IgD-negative memory B cell (primary cell): ENCODE measurements around the gene MAGI3. TPM values are rescaled to one million over a fixed set of nuclear protein-coding genes. Genes with fewer than 3 reads are reported as not detected.
A peak's percentile ranks its signal among the peaks of the same experiment; 100 is the strongest.

Experiments used
- H3K27ac Mint-ChIP-seq, 3 donors: one replicate each; pipeline ENCODE4 v1.8.0; 2020 to 2022; ENCODE audit warnings: mild to moderate bottlenecking in 3 of 3, mixed read lengths in 3 of 3, moderate library complexity in 1 of 3
- H3K27me3 Mint-ChIP-seq: one replicate; pipeline ENCODE4 v1.8.0; 2021; ENCODE audit warnings: mixed read lengths
- H3K36me3 Mint-ChIP-seq: one replicate; pipeline ENCODE4 v1.8.0; 2020; ENCODE audit warnings: mild to moderate bottlenecking, mixed read lengths
- H3K4me1 Mint-ChIP-seq, 3 donors: one replicate each; pipeline ENCODE4 v1.8.0; 2020 to 2022; ENCODE audit warnings: mixed read lengths in 3 of 3, mild to moderate bottlenecking in 1 of 3
- H3K4me3 Mint-ChIP-seq, 4 donors: one replicate each; pipeline ENCODE4 v1.8.0; 2020 to 2022; ENCODE audit warnings: mild to moderate bottlenecking in 4 of 4, mixed read lengths in 4 of 4, moderate library complexity in 3 of 4
- H3K9me3 Mint-ChIP-seq, 3 donors: one replicate each; pipeline ENCODE4 v1.8.0; 2020 to 2021; ENCODE audit warnings: mixed read lengths in 3 of 3, mild to moderate bottlenecking in 1 of 3
- polyA plus RNA-seq: library from polyadenylated mRNA; unstranded; fragments of 300-500 nt; fragmentation: Illumina TruSeq; gene quantifications from one replicate; pipeline ENCODE4 v1.2.3, GENCODE V29; 2021

The MAGI3 gene
- polyA plus RNA-seq, 1 donor from 2014 or later = 0.36 TPM

- Mint-ChIP-seq H3K36me3 (no peaks in the 10 kb centered on the region), H3K9me3 (peaks cover 10 to 21% (median 11%) of the 10 kb centered on the region in 3 donors), H3K4me3 (no peak overlapping the region), H3K27ac (no peak overlapping the region), H3K27me3 (no peaks in the 10 kb centered on the region), H3K4me1 (no peaks in the 10 kb centered on the region)
These were observed 240.3 kb downstream of the MAGI3 start for GRCh38 chr1:113630340-113631327.

GRCh38 chr1:113641396-113641795 lies 251.1 kb downstream of the MAGI3 start:
- no peaks in the 10 kb centered on the region for H3K27me3 Mint-ChIP-seq
- H3K4me3 Mint-ChIP-seq = no peak overlapping the region
- peaks cover 0 to 3% (median 0%) of the 10 kb centered on the region in 3 donors for H3K9me3 Mint-ChIP-seq
- no peak overlapping the region for H3K27ac Mint-ChIP-seq
- H3K36me3 Mint-ChIP-seq = peaks cover 2% of the 10 kb centered on the region
- no peaks in the 10 kb centered on the region for H3K4me1 Mint-ChIP-seq

- Mint-ChIP-seq H3K36me3 (peaks cover 1% of the 10 kb centered on the region), H3K27me3 (no peaks in the 10 kb centered on the region), H3K4me3 (no peak overlapping the region), H3K27ac (no peak overlapping the region), H3K4me1 (no peaks in the 10 kb centered on the region), H3K9me3 (no peaks in the 10 kb centered on the region)
These were observed 256.8 kb downstream of the MAGI3 start for GRCh38 chr1:113647164-113647563.

- Mint-ChIP-seq H3K4me3 (no peak overlapping the region), H3K27me3 (no peaks in the 10 kb centered on the region), H3K9me3 (peaks cover 0 to 2% (median 0%) of the 10 kb centered on the region in 3 donors), H3K27ac (no peak overlapping the region), H3K4me1 (no peaks in the 10 kb centered on the region), H3K36me3 (peaks cover 1% of the 10 kb centered on the region)
These were observed 258.2 kb downstream of the MAGI3 start for GRCh38 chr1:113648478-113648877.

GRCh38 chr1:113652771-113653170 lies 262.5 kb downstream of the MAGI3 start:
- Mint-ChIP-seq H3K36me3 (no peaks in the 10 kb centered on the region), H3K27me3 (no peaks in the 10 kb centered on the region), H3K9me3 (peaks cover 0 to 2% (median 0%) of the 10 kb centered on the region in 3 donors), H3K4me3 (no peak overlapping the region), H3K4me1 (no peaks in the 10 kb centered on the region), H3K27ac (no peak overlapping the region)

GRCh38 chr1:113653741-113654140 lies 263.4 kb downstream of the MAGI3 start:
- Mint-ChIP-seq H3K36me3 (no peaks in the 10 kb centered on the region), H3K27ac (no peak overlapping the region), H3K27me3 (no peaks in the 10 kb centered on the region), H3K4me1 (no peaks in the 10 kb centered on the region), H3K4me3 (no peak overlapping the region), H3K9me3 (peaks cover 0 to 2% (median 0%) of the 10 kb centered on the region in 3 donors)

GRCh38 chr1:113654883-113655282 lies 264.6 kb downstream of the MAGI3 start:
- Mint-ChIP-seq H3K36me3 (no peaks in the 10 kb centered on the region), H3K4me1 (no peaks in the 10 kb centered on the region), H3K9me3 (peaks cover 0 to 2% (median 0%) of the 10 kb centered on the region in 3 donors), H3K27ac (no peak overlapping the region), H3K4me3 (no peak overlapping the region), H3K27me3 (no peaks in the 10 kb centered on the region)

GRCh38 chr1:113657126-113657525 lies 266.8 kb downstream of the MAGI3 start:
- H3K36me3 Mint-ChIP-seq = no peaks in the 10 kb centered on the region
- peak overlapping the region in 1 of 3 donors; percentile 67 for H3K27ac Mint-ChIP-seq

GRCh38 chr1:113657556-113658063 lies 267.3 kb downstream of the MAGI3 start:
- Mint-ChIP-seq H3K4me3 (no peak overlapping the region), H3K9me3 (peaks cover 0 to 2% (median 0%) of the 10 kb centered on the region in 3 donors), H3K27me3 (no peaks in the 10 kb centered on the region), H3K36me3 (no peaks in the 10 kb centered on the region), H3K4me1 (no peaks in the 10 kb centered on the region), H3K27ac (peak overlapping the region in 1 of 3 donors; percentile 67)

More at GRCh38 chr1:113657126-113657525, 266.8 kb downstream of the MAGI3 start:
- H3K4me1 Mint-ChIP-seq = no peaks in the 10 kb centered on the region
- H3K9me3 Mint-ChIP-seq = peaks cover 0 to 2% (median 0%) of the 10 kb centered on the region in 3 donors
- no peak overlapping the region for H3K4me3 Mint-ChIP-seq
- no peaks in the 10 kb centered on the region for H3K27me3 Mint-ChIP-seq

GRCh38 chr1:113659035-113659434 lies 268.7 kb downstream of the MAGI3 start:
- no peaks in the 10 kb centered on the region for H3K9me3 Mint-ChIP-seq
- H3K4me3 Mint-ChIP-seq = no peak overlapping the region
- H3K4me1 Mint-ChIP-seq = no peaks in the 10 kb centered on the region
- H3K36me3 Mint-ChIP-seq = no peaks in the 10 kb centered on the region
- no peak overlapping the region for H3K27ac Mint-ChIP-seq
- H3K27me3 Mint-ChIP-seq = no peaks in the 10 kb centered on the region

- Mint-ChIP-seq H3K27me3 (no peaks in the 10 kb centered on the region), H3K4me3 (no peak overlapping the region), H3K4me1 (no peaks in the 10 kb centered on the region), H3K36me3 (no peaks in the 10 kb centered on the region), H3K27ac (no peak overlapping the region), H3K9me3 (no peaks in the 10 kb centered on the region)
These were observed 269.2 kb downstream of the MAGI3 start for GRCh38 chr1:113659556-113659955.

- H3K4me1 Mint-ChIP-seq = no peaks in the 10 kb centered on the region
- no peaks in the 10 kb centered on the region for H3K27me3 Mint-ChIP-seq
- no peaks in the 10 kb centered on the region for H3K36me3 Mint-ChIP-seq
- no peaks in the 10 kb centered on the region for H3K9me3 Mint-ChIP-seq
- H3K4me3 Mint-ChIP-seq = no peak overlapping the region
- H3K27ac Mint-ChIP-seq = no peak overlapping the region
These were observed 269.8 kb downstream of the MAGI3 start for GRCh38 chr1:113660088-113660487.

- no peak overlapping the region for H3K4me3 Mint-ChIP-seq
- no peaks in the 10 kb centered on the region for H3K36me3 Mint-ChIP-seq
- H3K27ac Mint-ChIP-seq = no peak overlapping the region
- H3K27me3 Mint-ChIP-seq = no peaks in the 10 kb centered on the region
- no peaks in the 10 kb centered on the region for H3K9me3 Mint-ChIP-seq
- no peaks in the 10 kb centered on the region for H3K4me1 Mint-ChIP-seq
These were observed 271.8 kb downstream of the MAGI3 start for GRCh38 chr1:113662101-113662500.

- Mint-ChIP-seq H3K4me1 (no peaks in the 10 kb centered on the region), H3K4me3 (no peak overlapping the region), H3K9me3 (no peaks in the 10 kb centered on the region), H3K27ac (no peak overlapping the region), H3K27me3 (no peaks in the 10 kb centered on the region), H3K36me3 (no peaks in the 10 kb centered on the region)
These were observed 273.0 kb downstream of the MAGI3 start for GRCh38 chr1:113663165-113663951.

- Mint-ChIP-seq H3K4me3 (no peak overlapping the region), H3K36me3 (no peaks in the 10 kb centered on the region), H3K27ac (no peak overlapping the region), H3K27me3 (no peaks in the 10 kb centered on the region), H3K9me3 (no peaks in the 10 kb centered on the region), H3K4me1 (no peaks in the 10 kb centered on the region)
These were observed 274.8 kb downstream of the MAGI3 start for GRCh38 chr1:113665071-113665470.
